ENCODE data around the gene CORIN.
"Not testable (repeated sequence)": the region's sequence is repeated elsewhere in the genome, so short reads cannot be mapped to it uniquely, and the experiment has no call there.

DNA sequence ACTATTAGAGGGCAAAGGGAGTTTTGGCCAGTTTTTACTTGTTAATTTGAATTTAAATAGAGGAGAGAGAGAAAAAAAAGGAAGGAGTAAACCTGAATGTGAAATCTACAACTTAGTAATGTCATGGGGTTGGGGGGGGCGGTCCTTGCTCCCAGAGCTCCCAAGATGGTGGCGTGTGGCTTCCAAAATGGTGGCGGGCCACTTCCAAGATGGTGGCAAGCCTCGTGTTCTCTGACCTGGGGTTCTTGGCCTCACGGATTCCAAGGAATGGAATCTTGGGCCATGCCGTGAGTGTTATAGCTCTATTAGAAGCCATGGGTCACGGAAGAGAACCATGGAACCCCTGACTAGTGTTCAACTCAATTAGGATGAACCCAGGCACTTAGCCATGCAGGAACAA lies 287.5 kb downstream of the CORIN start:
- not testable (repeated sequence) for TF ChIP-seq CTCF, POLR2A (IDR thresholded peaks at IDR 0.05)
